ENCODE results near the gene BMF. TPM values are rescaled to one million over a fixed set of nuclear protein-coding genes. Genes with fewer than 3 reads are reported as not detected.
A peak's percentile ranks its signal among the peaks of the same experiment; 100 is the strongest.

The BMF gene
- total and polyA plus RNA-seq, 7 donors, result 4.8 to 18.1 (median 15.3) TPM

GRCh38 chr15:40104865-40105516, 3.7 kb downstream of the BMF start:
- intact Hi-C loops (cut with DNase I), result loop anchor here (5.0 to 10.0 kb wide), 4 partner anchors 38 to 420 kb away; partner anchors contain the start of gene GPR176
- Histone ChIP-seq H3K9me3 (no peaks in the 10 kb centered on the region), H3K4me3 (peak overlapping the region in 2 of 4 donors; percentile 1 to 13), H3K27ac (peak overlapping the region; percentile 80 to 98 (median 95)), H3K27me3 (no peaks in the 10 kb centered on the region), H3K36me3 (peaks cover 0 to 4% (median 0%) of the 10 kb centered on the region in 4 donors), H3K4me1 (peaks cover 0 to 89% (median 81%) of the 10 kb centered on the region in 4 donors)
- TF ChIP-seq POLR2A (IDR thresholded peaks at IDR 0.05) (no peak), CTCF (IDR thresholded peaks at IDR 0.05) (peak; percentile 87 to 97 (median 90)), EP300 (IDR thresholded peaks at IDR 0.05) (no peak), POLR2AphosphoS5 (IDR thresholded peaks at IDR 0.05) (peak in 2 of 4 donors; percentile 31 to 33)
- peak; percentile 96 for DNase-seq
- WGBS, 2 donors, result 3 to 8% methylated on average over 16 of the region's 16 CpGs

- TF ChIP-seq EP300 (IDR thresholded peaks at IDR 0.05), result no peak
- peak in 1 of 4 donors; percentile 22 for TF ChIP-seq POLR2AphosphoS5 (IDR thresholded peaks at IDR 0.05)
- 51 to 64% methylated on average over 8 of the region's 8 CpGs for WGBS, 2 donors
- Histone ChIP-seq H3K4me1 (peaks cover 0 to 93% (median 86%) of the 10 kb centered on the region in 4 donors), H3K27ac (peak overlapping the region; percentile 80 to 98 (median 95)), H3K4me3 (peak overlapping the region in 1 of 4 donors; percentile 13), H3K27me3 (no peaks in the 10 kb centered on the region), H3K9me3 (no peaks in the 10 kb centered on the region), H3K36me3 (peaks cover 0 to 4% (median 0%) of the 10 kb centered on the region in 4 donors)
- DNase-seq, result no peak
- intact Hi-C loops (cut with DNase I), result loop anchor here (5.0 to 10.0 kb wide), 3 partner anchors 180 to 420 kb away; partner anchors contain the start of gene GPR176
These were observed 4.3 kb downstream of the BMF start for GRCh38 chr15:40104296-40104864.

- no peaks in the 10 kb centered on the region for H3K27me3 ChIP-seq
- intact Hi-C loops (cut with DNase I), result loop anchor here (5.0 to 10.0 kb wide), 3 partner anchors 179 to 419 kb away; partner anchors contain the start of gene GPR176
- 60 to 79% methylated on average over 7 of the region's 7 CpGs for WGBS, 2 donors
- peak overlapping the region in 2 of 4 donors; percentile 15 to 22 for H3K4me3 ChIP-seq
- no peak for DNase-seq
- H3K27ac ChIP-seq, result peak overlapping the region; percentile 80 to 98 (median 95)
- no peaks in the 10 kb centered on the region for H3K9me3 ChIP-seq
- TF ChIP-seq POLR2AphosphoS5 (IDR thresholded peaks at IDR 0.05) (no peak), POLR2A (IDR thresholded peaks at IDR 0.05) (no peak), EP300 (IDR thresholded peaks at IDR 0.05) (no peak), CTCF (IDR thresholded peaks at IDR 0.05) (no peak)
- peaks cover 0 to 95% (median 90%) of the 10 kb centered on the region in 4 donors for H3K4me1 ChIP-seq
- H3K36me3 ChIP-seq, result peaks cover 0 to 4% (median 0%) of the 10 kb centered on the region in 4 donors
These were observed 4.8 kb downstream of the BMF start for GRCh38 chr15:40103864-40104271.

GRCh38 chr15:40102897-40103858, 5.5 kb downstream of the BMF start:
- DNase-seq, result peak; percentile 96
- peaks cover 0 to 4% (median 0%) of the 10 kb centered on the region in 4 donors for H3K36me3 ChIP-seq
- peak overlapping the region; percentile 80 to 98 (median 95) for H3K27ac ChIP-seq
- H3K4me1 ChIP-seq, result peaks cover 0 to 100% (median 97%) of the 10 kb centered on the region in 4 donors
- intact Hi-C loops (cut with DNase I), result loop anchor here (5.0 to 10.0 kb wide), 3 partner anchors 178 to 418 kb away; partner anchors contain the start of gene GPR176
- no peaks in the 10 kb centered on the region for H3K9me3 ChIP-seq
- peak overlapping the region in 2 of 4 donors; percentile 15 to 22 for H3K4me3 ChIP-seq
- WGBS, 2 donors, result 13 to 48% methylated on average over 29 of the region's 29 CpGs
- TF ChIP-seq POLR2AphosphoS5 (IDR thresholded peaks at IDR 0.05) (peak; percentile 38 to 75 (median 69)), EP300 (IDR thresholded peaks at IDR 0.05) (peak in 2 of 4 donors; percentile 25 to 80), POLR2A (IDR thresholded peaks at IDR 0.05) (no peak), CTCF (IDR thresholded peaks at IDR 0.05) (no peak)
- no peaks in the 10 kb centered on the region for H3K27me3 ChIP-seq

Data from sigmoid colon (tissue), 7 donors.